Loucy (cell line): ENCODE measurements around the gene SLC38A10.

Experiments
- H2AFZ ChIP-seq: fragments of 200-600 bp; sonication (generic); 2 replicates; pipeline ENCODE4 v1.6.0; 2016; ENCODE audit warnings: antibody characterized with exemption, mild to moderate bottlenecking, low read length, moderate library complexity
- H3F3A ChIP-seq: fragments of 200-600 bp; 2 replicates; pipeline ENCODE4 v1.6.0; 2016; ENCODE audit warnings: antibody characterized with exemption, low read depth, mild to moderate bottlenecking
- H3K27me3 ChIP-seq: fragments of 200-600 bp; sonication (generic); 2 replicates; pipeline ENCODE4 v1.6.1; 2014; ENCODE audit warnings: low read length, mild to moderate bottlenecking; ENCODE audit not compliant: insufficient read depth, poor library complexity, severe bottlenecking
- H3K36me3 ChIP-seq: fragments of 200-600 bp; sonication (generic); 2 replicates; pipeline ENCODE4 v1.6.1; 2016; ENCODE audit warnings: low read length; ENCODE audit not compliant: insufficient read depth
- H3K4me1 ChIP-seq: fragments of 200-600 bp; sonication (generic); 2 replicates; pipeline ENCODE4 v1.5.1; 2014; ENCODE audit warnings: low read length, mild to moderate bottlenecking; ENCODE audit not compliant: insufficient read depth, poor library complexity, severe bottlenecking
- H3K4me2 ChIP-seq: fragments of 200-600 bp; sonication (generic); 2 replicates; pipeline ENCODE4 v1.6.0; 2014; ENCODE audit warnings: antibody characterized with exemption, low read length, low read depth, mild to moderate bottlenecking; ENCODE audit not compliant: poor library complexity, severe bottlenecking
- H3K4me3 ChIP-seq: fragments of 200-600 bp; sonication (generic); 2 replicates; pipeline ENCODE4 v1.5.1; 2014; ENCODE audit warnings: low read length, mild to moderate bottlenecking, mixed read lengths; ENCODE audit not compliant: poor library complexity, severe bottlenecking
- H3K79me2 ChIP-seq: fragments of 200-600 bp; sonication (generic); 2 replicates; pipeline ENCODE4 v1.6.1; 2014; ENCODE audit warnings: low read length; ENCODE audit not compliant: insufficient read depth
- H3K9ac ChIP-seq: fragments of 200-600 bp; sonication (generic); 2 replicates; pipeline ENCODE4 v1.6.0; 2014; ENCODE audit warnings: mild to moderate bottlenecking, low read depth, low read length, moderate library complexity; ENCODE audit not compliant: poor library complexity, severe bottlenecking
- H3K9me2 ChIP-seq: fragments of 200-600 bp; sonication (generic); replicated peaks from 2 replicates; pipeline ENCODE4 v1.6.1; 2016; ENCODE audit warnings: low read depth, low read length, mixed read lengths
- H3K9me3 ChIP-seq: fragments of 200-600 bp; sonication (generic); 2 replicates; pipeline ENCODE4 v1.6.1; 2014; ENCODE audit warnings: mild to moderate bottlenecking, antibody characterized with exemption, low read length, low read depth; ENCODE audit not compliant: insufficient read depth
- H4K20me1 ChIP-seq: fragments of 200-600 bp; sonication (generic); 2 replicates; pipeline ENCODE4 v1.6.0; 2014; ENCODE audit warnings: antibody characterized with exemption, low read length, mild to moderate bottlenecking; ENCODE audit not compliant: insufficient read depth, poor library complexity, severe bottlenecking
- EZH2phosphoT487 ChIP-seq: fragments of 200-600 bp; IDR thresholded peaks from 2 replicates; pipeline ENCODE4 v1.6.1; 2018; ENCODE audit warnings: antibody characterized with exemption, mild to moderate bottlenecking, moderate library complexity, borderline replicate concordance
- TF ChIP-seq, protein P1 (sequence below): fragments of 200-600 bp; sonication (generic); conservative IDR thresholded peaks from 2 replicates; pipeline ENCODE4 v1.5.1; 2014; ENCODE audit warnings: mild to moderate bottlenecking, antibody characterized with exemption, low read length

Gene SLC38A10

GRCh38 chr17:81292450-81292849, 2.7 kb downstream of the SLC38A10 start:
- Histone ChIP-seq H2AFZ (no peak overlapping the region), H3K4me2 (no peak overlapping the region), H3F3A (no peaks in the 10 kb centered on the region), H3K9me3 (no peaks in the 10 kb centered on the region), H3K36me3 (no peaks in the 10 kb centered on the region), H3K27me3 (no peaks in the 10 kb centered on the region), H3K9me2 (no peaks in the 10 kb centered on the region), H3K4me1 (peaks cover 8% of the 10 kb centered on the region), H3K9ac (no peak overlapping the region), H3K79me2 (peaks cover 64% of the 10 kb centered on the region), H4K20me1 (no peaks in the 10 kb centered on the region), H3K4me3 (no peak overlapping the region)
- no peak for TF ChIP-seq EZH2phosphoT487
- TF ChIP-seq, protein P1, sequence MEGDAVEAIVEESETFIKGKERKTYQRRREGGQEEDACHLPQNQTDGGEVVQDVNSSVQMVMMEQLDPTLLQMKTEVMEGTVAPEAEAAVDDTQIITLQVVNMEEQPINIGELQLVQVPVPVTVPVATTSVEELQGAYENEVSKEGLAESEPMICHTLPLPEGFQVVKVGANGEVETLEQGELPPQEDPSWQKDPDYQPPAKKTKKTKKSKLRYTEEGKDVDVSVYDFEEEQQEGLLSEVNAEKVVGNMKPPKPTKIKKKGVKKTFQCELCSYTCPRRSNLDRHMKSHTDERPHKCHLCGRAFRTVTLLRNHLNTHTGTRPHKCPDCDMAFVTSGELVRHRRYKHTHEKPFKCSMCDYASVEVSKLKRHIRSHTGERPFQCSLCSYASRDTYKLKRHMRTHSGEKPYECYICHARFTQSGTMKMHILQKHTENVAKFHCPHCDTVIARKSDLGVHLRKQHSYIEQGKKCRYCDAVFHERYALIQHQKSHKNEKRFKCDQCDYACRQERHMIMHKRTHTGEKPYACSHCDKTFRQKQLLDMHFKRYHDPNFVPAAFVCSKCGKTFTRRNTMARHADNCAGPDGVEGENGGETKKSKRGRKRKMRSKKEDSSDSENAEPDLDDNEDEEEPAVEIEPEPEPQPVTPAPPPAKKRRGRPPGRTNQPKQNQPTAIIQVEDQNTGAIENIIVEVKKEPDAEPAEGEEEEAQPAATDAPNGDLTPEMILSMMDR = no peak

DNA sequence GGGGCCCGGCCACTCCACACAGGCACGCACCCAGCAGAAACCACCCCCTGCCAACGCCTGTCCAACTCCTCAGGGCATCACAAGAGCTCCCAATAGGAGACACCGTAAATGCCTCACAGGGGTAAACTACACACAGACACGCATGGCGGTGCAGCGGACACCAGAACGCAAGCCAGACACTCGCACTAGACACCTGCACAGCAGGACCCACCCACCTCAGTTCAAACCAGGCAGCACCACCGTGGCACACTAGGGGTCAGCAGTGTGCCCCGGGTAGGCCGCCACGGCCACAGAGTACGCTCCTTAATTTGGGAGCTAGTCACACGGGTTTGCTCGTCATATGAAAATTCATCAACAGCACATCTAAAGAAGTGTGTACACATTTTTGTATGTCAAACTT, 3.4 kb downstream of the SLC38A10 start:
- H3K36me3 ChIP-seq = no peaks in the 10 kb centered on the region
- peaks cover 72% of the 10 kb centered on the region for H3K79me2 ChIP-seq
- H3K27me3 ChIP-seq = no peaks in the 10 kb centered on the region
- H4K20me1 ChIP-seq = no peaks in the 10 kb centered on the region
- H2AFZ ChIP-seq = no peak overlapping the region
- H3K4me2 ChIP-seq = peak overlapping the region; percentile 54
- no peaks in the 10 kb centered on the region for H3K9me3 ChIP-seq
- 0 out of 2 replicates have a peak, but pooled peaks cover 2% of the 10 kb centered on the region for H3F3A ChIP-seq
- no peaks in the 10 kb centered on the region for H3K9me2 ChIP-seq
- H3K4me3 ChIP-seq = peak overlapping the region; percentile 54
- H3K4me1 ChIP-seq = peaks cover 10% of the 10 kb centered on the region
- TF ChIP-seq, protein P1 = peak; percentile 84
- TF ChIP-seq EZH2phosphoT487 = no peak
- no peak overlapping the region for H3K9ac ChIP-seq

DNA sequence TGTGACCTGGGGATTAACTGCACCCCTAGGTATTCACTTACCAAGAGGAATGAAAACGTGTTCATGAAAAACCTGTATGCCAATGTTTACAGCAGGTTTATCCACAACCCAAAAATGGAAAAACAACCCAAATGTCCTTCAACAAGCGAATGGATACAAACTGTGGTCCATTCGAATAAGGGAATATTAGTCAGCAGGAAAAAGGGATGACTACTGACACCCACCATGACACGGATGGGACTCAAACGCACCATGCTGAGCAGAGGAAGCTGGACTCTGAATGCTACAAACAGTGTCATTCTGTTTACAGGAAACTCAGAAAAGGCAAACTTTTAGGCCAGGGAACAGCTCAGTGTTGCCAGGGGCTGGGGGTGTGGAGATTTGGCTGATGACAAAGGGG, 4.9 kb downstream of the SLC38A10 start:
- H4K20me1 ChIP-seq = no peaks in the 10 kb centered on the region
- no peaks in the 10 kb centered on the region for H3K9me2 ChIP-seq
- no peaks in the 10 kb centered on the region for H3K36me3 ChIP-seq
- 0 out of 2 replicates have a peak, but pooled peaks cover 5% of the 10 kb centered on the region for H3F3A ChIP-seq
- H3K4me2 ChIP-seq = no peak overlapping the region
- no peak overlapping the region for H3K4me3 ChIP-seq
- peaks cover 79% of the 10 kb centered on the region for H3K79me2 ChIP-seq
- H3K9me3 ChIP-seq = no peaks in the 10 kb centered on the region
- peaks cover 16% of the 10 kb centered on the region for H3K4me1 ChIP-seq
- no peak for TF ChIP-seq EZH2phosphoT487
- TF ChIP-seq, protein P1 = no peak
- H3K9ac ChIP-seq = no peak overlapping the region
- no peaks in the 10 kb centered on the region for H3K27me3 ChIP-seq
- no peak overlapping the region for H2AFZ ChIP-seq
